HG02610 (cell line): ENCODE measurements around the gene PTPRM.

Experiments used
- ATAC-seq: cut with Tn5 transposase; IDR thresholded peaks from one replicate; pipeline ENCODE4 v1.9.1; 2021; ENCODE audit warnings: mild to moderate bottlenecking, moderate library complexity; ENCODE audit not compliant: unreplicated experiment

Gene PTPRM

GRCh38 chr18:8073167-8073566 lies 506.1 kb downstream of the PTPRM start:
- no peak for ATAC-seq

GRCh38 chr18:8080092-8080491 lies 513.0 kb downstream of the PTPRM start:
- no peak for ATAC-seq

GRCh38 chr18:8081267-8081666 lies 514.2 kb downstream of the PTPRM start:
- ATAC-seq: no peak

GRCh38 chr18:8081872-8082553 lies 514.9 kb downstream of the PTPRM start:
- ATAC-seq: no peak

GRCh38 chr18:8084160-8084559 lies 517.0 kb downstream of the PTPRM start:
- no peak for ATAC-seq

- ATAC-seq: no peak
These were observed 521.5 kb downstream of the PTPRM start for GRCh38 chr18:8088626-8089025.

- ATAC-seq: no peak
These were observed 523.9 kb downstream of the PTPRM start for GRCh38 chr18:8091035-8091434.

- ATAC-seq: no peak
These were observed 528.9 kb downstream of the PTPRM start for GRCh38 chr18:8095947-8096570.

- no peak for ATAC-seq
These were observed 530.3 kb downstream of the PTPRM start for GRCh38 chr18:8097399-8097798.

- ATAC-seq: no peak
These were observed 530.8 kb downstream of the PTPRM start for GRCh38 chr18:8097927-8098326.

- ATAC-seq: no peak
These were observed 539.5 kb downstream of the PTPRM start for GRCh38 chr18:8106603-8107002.

GRCh38 chr18:8107426-8107825 lies 540.3 kb downstream of the PTPRM start:
- ATAC-seq: no peak

- no peak for ATAC-seq
These were observed 547.4 kb downstream of the PTPRM start for GRCh38 chr18:8114480-8114879.

- ATAC-seq: no peak
These were observed 549.4 kb downstream of the PTPRM start for GRCh38 chr18:8116341-8117005.

GRCh38 chr18:8117006-8117371 lies 549.9 kb downstream of the PTPRM start:
- ATAC-seq: no peak

GRCh38 chr18:8121101-8121500 lies 554.0 kb downstream of the PTPRM start:
- ATAC-seq: no peak

GRCh38 chr18:8121942-8122480 lies 554.9 kb downstream of the PTPRM start:
- no peak for ATAC-seq

GRCh38 chr18:8124232-8125146 lies 557.4 kb downstream of the PTPRM start:
- ATAC-seq: no peak

GRCh38 chr18:8130096-8130495 lies 563.0 kb downstream of the PTPRM start:
- no peak for ATAC-seq

- ATAC-seq: no peak
These were observed 565.9 kb downstream of the PTPRM start for GRCh38 chr18:8133032-8133431.

GRCh38 chr18:8133888-8134287 lies 566.8 kb downstream of the PTPRM start:
- ATAC-seq: no peak
